ENCODE measurements around the gene GRID1.

- TF ChIP-seq CTCF (conservative IDR thresholded peaks at IDR 0.05) = no peak
- no peak for TF ChIP-seq EZH2 (IDR thresholded peaks at IDR 0.05; ENCODE audit: low read depth)
Observed at GRCh38 chr10:85593226-85593772, 773.3 kb downstream of the GRID1 start.
